Muscle layer of colon (tissue), 2 donors: ENCODE measurements around the gene CST8.

Experiments used
- H3K27ac ChIP-seq: one replicate; pipeline ENCODE4 v1.7.0; 2013; ENCODE audit warnings: low read depth, mild to moderate bottlenecking, low read length, moderate library complexity
- H3K27me3 ChIP-seq, 2 donors: one replicate each; pipeline ENCODE4 v1.7.0; 2013; ENCODE audit warnings: low read length in 2 of 2, mild to moderate bottlenecking in 2 of 2; ENCODE audit not compliant: insufficient read depth in 2 of 2, control insufficient read depth in 1 of 2
- H3K36me3 ChIP-seq: one replicate; pipeline ENCODE4 v1.7.0; 2013; ENCODE audit warnings: mild to moderate bottlenecking, low read length; ENCODE audit not compliant: insufficient read depth
- H3K4me1 ChIP-seq: one replicate; pipeline ENCODE4 v1.7.0; 2013; ENCODE audit warnings: mild to moderate bottlenecking, low read length; ENCODE audit not compliant: insufficient read depth
- H3K4me3 ChIP-seq, 2 donors: one replicate each; pipeline ENCODE4 v1.7.0; 2013; ENCODE audit warnings: low read length in 2 of 2, low read depth in 1 of 2, mild to moderate bottlenecking in 1 of 2, moderate library complexity in 1 of 2
- H3K9ac ChIP-seq: one replicate; pipeline ENCODE4 v1.7.0; 2013; ENCODE audit warnings: low read length
- H3K9me3 ChIP-seq: one replicate; pipeline ENCODE4 v1.7.0; 2013; ENCODE audit warnings: mild to moderate bottlenecking, low read length
- donor health status: abdominal sarcoma.
- donor health status: Adenocarcinoma of cecum.

Gene CST8, protein sequence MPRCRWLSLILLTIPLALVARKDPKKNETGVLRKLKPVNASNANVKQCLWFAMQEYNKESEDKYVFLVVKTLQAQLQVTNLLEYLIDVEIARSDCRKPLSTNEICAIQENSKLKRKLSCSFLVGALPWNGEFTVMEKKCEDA

DNA sequence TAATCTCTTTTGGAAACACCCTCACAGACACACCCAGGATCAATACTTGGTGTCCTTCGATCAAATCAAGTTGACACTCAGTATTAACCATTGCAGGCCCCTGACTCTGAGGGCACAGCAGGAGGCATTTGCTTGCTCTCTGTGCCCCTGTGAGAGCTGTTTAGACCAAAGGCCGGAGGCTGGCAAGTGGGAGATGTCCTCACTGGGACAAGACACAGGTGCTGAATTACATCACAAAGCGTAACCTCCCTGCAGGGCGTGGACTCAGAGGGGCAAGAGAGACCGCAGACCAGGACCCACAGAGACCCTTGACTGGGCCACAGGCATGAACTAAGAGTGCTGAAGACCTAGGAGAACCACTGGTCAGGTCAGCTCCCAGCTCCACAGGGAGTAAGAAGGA lies at the start of gene CST8:
Gene CST8, plus strand, starts transcription at position 301 of the 400 bp plus-strand sequence. CDS start 551 bp downstream, outside the sequence.
- Histone ChIP-seq H3K9me3 (no peaks in the 10 kb centered on the region), H3K4me3 (no peak within 1 kb of the TSS), H3K9ac (no peak within 1 kb of the TSS), H3K27ac (no peak within 1 kb of the TSS), H3K36me3 (no peaks in the 10 kb centered on the region), H3K27me3 (no peaks in the 10 kb centered on the region), H3K4me1 (no peaks in the 10 kb centered on the region)

DNA sequence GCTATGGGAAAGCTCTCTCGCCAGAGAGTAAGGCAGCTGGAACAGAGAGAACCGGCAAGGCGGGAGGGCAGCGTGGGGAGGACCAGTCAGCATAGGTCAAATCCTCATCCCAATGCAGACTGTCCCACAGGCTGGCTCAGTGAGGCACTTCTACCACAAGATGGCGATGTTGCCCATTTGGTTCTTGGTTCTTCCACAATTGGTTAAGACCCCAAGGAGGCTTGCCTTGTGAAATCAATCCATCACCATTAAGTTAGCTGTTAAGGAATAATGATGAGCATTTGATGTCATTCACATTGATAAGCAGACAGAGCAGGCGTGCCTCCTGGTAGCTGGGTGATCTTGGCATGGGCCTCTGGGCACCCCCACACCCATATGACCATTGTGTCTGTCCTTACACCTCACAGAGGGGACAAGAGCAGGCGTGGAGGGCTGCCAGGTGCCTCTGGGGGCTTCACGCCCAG lies 49.0 kb upstream of the CST8 start:
- no peaks in the 10 kb centered on the region for H3K9me3 ChIP-seq
- H3K27ac ChIP-seq = no peak overlapping the region
- H3K27me3 ChIP-seq = no peaks in the 10 kb centered on the region
- H3K4me1 ChIP-seq = no peaks in the 10 kb centered on the region
- H3K4me3 ChIP-seq = no peak overlapping the region
- H3K9ac ChIP-seq = no peak overlapping the region
- H3K36me3 ChIP-seq = no peaks in the 10 kb centered on the region

DNA sequence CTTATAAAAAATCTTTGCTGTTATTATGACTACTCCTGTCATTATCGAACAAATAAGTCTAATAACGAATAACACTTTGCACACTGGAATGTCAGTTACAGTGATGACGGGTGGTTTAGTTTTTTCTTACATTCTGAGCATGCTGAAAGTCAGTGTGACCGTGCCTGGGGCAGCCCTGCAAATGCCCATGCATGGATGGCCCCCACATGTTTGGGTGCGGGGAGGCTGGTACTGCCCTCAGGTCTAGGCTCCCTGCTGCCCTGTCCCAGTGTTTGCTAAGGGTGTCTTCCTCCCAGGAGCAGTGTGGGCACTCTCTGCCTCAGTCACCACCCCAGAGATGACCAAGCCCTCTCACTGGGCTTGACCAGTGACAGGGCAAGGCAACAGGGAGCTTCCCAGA lies 48.5 kb upstream of the CST8 start:
- H3K9me3 ChIP-seq = no peaks in the 10 kb centered on the region
- no peaks in the 10 kb centered on the region for H3K27me3 ChIP-seq
- no peak overlapping the region for H3K4me3 ChIP-seq

DNA sequence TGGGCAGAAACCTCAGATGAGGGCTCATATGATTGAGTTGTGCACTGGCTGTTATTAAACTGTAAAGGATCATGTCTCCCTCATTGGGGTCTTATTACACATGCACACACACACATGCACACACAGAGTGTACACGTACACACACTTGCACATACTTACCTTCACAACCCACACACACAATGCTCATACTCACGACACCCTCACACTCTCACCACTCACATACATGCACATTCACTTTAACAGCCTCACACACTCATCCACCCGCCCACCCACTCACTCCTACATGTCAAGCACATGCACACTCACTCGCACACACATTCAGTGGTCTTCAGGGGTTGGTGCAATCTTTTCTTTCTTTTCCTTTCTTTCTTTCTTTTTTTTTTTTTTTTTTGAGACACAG lies 46.1 kb upstream of the CST8 start:
- Histone ChIP-seq H3K27ac (no peak overlapping the region), H3K36me3 (no peaks in the 10 kb centered on the region), H3K4me1 (no peaks in the 10 kb centered on the region), H3K27me3 (no peaks in the 10 kb centered on the region), H3K9me3 (no peaks in the 10 kb centered on the region), H3K4me3 (no peak overlapping the region), H3K9ac (no peak overlapping the region)

More for the DNA sequence above, 48.5 kb upstream of the CST8 start:
- H3K9ac ChIP-seq = no peak overlapping the region
- no peaks in the 10 kb centered on the region for H3K36me3 ChIP-seq
- H3K27ac ChIP-seq = no peak overlapping the region
- H3K4me1 ChIP-seq = no peaks in the 10 kb centered on the region

DNA sequence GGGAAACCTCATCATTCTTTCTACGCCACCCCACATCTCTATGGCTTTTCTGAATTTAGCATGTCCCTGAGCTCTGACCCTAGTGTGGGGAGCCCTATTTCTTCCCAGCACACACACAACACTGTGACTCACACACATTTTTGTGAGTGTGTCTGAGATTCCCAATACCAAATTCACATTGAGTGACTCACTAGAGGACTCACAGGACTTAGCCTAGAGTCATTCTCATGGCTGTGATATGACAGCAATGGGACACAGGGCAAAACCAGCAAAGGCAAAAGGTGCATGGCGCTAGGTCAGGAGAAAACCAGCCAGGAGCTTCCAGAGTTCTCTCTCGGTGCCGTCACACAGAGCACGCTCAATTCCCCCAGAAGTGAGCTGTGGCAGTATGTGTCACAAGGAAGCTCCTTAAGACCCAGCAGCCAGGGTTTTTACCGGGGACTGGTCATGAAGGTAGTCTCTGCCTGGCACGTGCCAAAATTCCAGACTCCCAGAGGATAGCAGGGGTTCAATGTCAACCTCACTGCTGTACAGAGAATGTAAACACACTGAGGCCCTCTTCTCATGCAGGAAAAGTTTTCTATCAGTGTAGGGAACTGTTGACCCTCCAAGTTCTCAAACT lies 45.2 kb upstream of the CST8 start:
- Histone ChIP-seq H3K9me3 (no peaks in the 10 kb centered on the region), H3K4me3 (no peak overlapping the region), H3K27me3 (no peaks in the 10 kb centered on the region), H3K9ac (no peak overlapping the region), H3K27ac (no peak overlapping the region), H3K36me3 (no peaks in the 10 kb centered on the region), H3K4me1 (no peaks in the 10 kb centered on the region)

DNA sequence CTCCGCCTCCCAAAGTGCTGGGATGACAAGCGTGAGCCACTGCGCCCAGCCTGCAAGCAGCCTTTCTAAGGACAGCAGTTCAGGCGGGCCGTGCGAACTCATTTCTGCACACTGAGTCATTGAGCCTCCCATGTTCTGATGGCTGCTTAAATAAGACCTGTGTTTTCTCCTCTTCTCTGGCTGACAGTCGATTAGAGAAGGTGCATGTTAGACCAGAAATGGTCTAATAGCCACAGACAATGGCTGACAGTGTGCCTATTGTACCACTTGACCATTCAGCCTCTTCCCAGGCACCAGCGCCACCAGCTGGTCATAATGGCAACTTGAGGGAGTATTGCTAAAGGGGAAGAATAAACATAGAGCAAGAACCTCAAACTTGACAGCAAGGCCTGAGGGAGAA lies 44.4 kb upstream of the CST8 start:
- no peak overlapping the region for H3K9ac ChIP-seq
- H3K36me3 ChIP-seq = no peaks in the 10 kb centered on the region
- H3K4me1 ChIP-seq = no peaks in the 10 kb centered on the region
- no peaks in the 10 kb centered on the region for H3K27me3 ChIP-seq
- H3K27ac ChIP-seq = no peak overlapping the region
- no peaks in the 10 kb centered on the region for H3K9me3 ChIP-seq
- no peak overlapping the region for H3K4me3 ChIP-seq

DNA sequence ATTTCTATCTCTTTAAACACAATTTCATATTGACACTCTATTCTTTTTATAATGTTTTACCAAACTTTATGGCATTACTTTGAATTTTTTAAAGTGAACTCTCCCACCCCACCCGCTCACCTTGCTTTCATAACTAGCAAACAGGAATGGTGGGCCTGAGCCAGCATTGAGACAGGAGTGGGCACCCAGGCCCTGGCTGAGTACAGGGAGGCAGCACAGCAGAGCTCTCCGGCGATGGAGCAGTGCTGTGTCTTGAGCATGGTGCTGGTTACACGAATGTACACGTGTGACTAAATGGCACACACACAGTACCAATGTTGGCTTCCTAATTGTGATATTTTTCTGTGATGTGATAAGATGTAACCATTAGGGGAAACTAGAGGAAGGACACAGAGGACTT lies 42.8 kb upstream of the CST8 start:
- Histone ChIP-seq H3K36me3 (no peaks in the 10 kb centered on the region), H3K9me3 (no peaks in the 10 kb centered on the region), H3K9ac (no peak overlapping the region), H3K4me1 (no peaks in the 10 kb centered on the region), H3K4me3 (no peak overlapping the region), H3K27ac (no peak overlapping the region), H3K27me3 (no peaks in the 10 kb centered on the region)

DNA sequence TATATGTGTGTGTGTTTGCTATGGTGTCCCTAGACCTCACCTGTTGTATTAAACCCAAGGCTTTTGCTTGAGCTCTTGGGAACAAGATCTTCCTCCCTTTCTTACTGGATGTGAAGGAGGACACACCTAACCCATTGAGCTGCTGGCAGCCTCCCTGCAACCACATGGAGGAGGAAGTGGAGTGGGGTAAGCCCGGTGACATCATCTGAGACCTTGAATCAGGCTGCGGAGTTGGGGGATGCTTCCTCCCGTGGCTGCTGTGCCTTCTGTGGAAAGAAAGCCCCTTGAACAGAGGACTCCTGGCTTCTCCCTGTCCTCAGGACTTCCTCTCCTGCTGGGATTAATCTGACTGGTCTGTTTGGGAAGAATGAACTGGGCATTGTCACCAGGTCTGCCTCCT lies 41.5 kb upstream of the CST8 start:
- Histone ChIP-seq H3K4me1 (no peaks in the 10 kb centered on the region), H3K4me3 (no peak overlapping the region), H3K36me3 (no peaks in the 10 kb centered on the region), H3K9ac (no peak overlapping the region), H3K9me3 (no peaks in the 10 kb centered on the region), H3K27ac (no peak overlapping the region), H3K27me3 (peaks cover 0 to 9% of the 10 kb centered on the region in 2 donors)

DNA sequence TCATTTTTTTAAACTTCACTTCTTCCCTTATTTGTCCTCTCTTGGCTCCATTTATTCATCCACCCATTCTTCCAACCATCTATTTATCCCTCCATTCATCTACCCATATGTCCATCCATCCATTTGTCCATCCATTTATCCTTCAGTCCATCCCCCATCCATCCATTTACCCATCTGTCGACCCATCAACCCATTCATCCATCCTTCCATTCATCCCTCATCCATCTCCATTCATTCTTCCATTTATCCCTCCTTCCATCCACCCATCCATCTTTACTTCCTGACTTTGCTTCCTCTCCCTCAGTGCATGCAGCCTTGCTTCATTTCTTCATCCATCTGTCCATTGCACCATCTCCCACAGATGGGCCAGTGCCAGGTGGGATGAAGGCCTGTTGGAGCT lies 40.0 kb upstream of the CST8 start:
- Histone ChIP-seq H3K27ac (no peak overlapping the region), H3K9me3 (no peaks in the 10 kb centered on the region), H3K36me3 (no peaks in the 10 kb centered on the region), H3K27me3 (peaks cover 0 to 9% of the 10 kb centered on the region in 2 donors), H3K4me3 (no peak overlapping the region), H3K9ac (no peak overlapping the region), H3K4me1 (no peaks in the 10 kb centered on the region)

DNA sequence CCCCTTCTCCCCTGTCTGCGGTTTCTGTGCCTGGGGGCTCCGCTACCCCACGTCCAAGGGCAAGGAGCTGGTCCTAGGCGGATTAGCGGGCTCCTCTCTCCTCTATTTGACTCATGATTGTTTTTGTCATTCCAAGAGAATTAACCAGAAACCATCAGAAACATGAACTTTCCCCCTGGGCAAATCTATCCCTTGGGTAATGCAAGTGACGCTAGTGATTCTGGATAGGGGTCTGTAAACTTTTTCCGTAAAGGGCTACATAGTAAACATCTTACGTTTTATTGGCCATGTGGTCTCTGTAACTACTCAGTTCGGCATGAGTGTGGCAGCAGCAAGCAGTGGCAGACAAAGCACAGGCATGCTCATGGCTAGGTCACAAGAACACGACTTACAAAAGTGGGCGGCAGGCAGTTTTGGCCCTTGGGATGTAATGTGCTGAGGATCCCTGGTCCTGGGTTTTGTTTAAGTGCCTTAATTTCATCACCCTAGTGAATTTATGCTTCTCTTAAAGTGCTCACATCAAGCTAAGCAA lies 38.9 kb upstream of the CST8 start:
- Histone ChIP-seq H3K27me3 (peaks cover 0 to 9% of the 10 kb centered on the region in 2 donors), H3K4me3 (no peak overlapping the region), H3K36me3 (no peaks in the 10 kb centered on the region), H3K9ac (no peak overlapping the region), H3K27ac (no peak overlapping the region), H3K9me3 (no peaks in the 10 kb centered on the region), H3K4me1 (no peaks in the 10 kb centered on the region)

DNA sequence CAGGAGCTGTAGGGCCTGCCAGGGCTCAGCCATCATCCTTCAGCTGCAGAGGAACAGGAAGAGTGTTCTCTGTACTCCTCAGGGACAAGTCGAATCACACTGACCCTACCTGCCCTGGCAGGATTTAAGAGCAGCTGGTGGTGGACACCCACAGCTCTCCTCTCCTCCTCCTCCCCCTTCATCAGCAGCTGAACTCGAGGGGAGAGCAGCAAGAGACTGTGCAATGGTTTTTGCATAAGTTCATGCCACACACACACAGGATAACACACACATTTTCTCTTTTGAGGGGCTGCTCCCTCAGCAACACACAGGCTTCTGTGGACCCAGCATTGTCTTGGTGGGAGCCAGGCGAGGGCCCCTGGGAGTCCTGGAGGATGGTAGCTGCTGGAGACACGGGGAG lies 38.1 kb upstream of the CST8 start, which contains the start of gene CST11:
Gene CST11, minus strand, starts transcription at position 101 of the 400 bp plus-strand sequence. Its CDS starts 65 bp downstream, at position 36.
- Histone ChIP-seq H3K36me3 (no peaks in the 10 kb centered on the region), H3K9ac (no peak within 1 kb of the TSS), H3K27ac (no peak within 1 kb of the TSS), H3K27me3 (peaks cover 0 to 9% of the 10 kb centered on the region in 2 donors), H3K9me3 (no peaks in the 10 kb centered on the region), H3K4me3 (no peak within 1 kb of the TSS), H3K4me1 (no peaks in the 10 kb centered on the region)
